Mucosa of stomach (tissue), 1 donor: Measurements from ENCODE around the gene SSBP3.

ENCODE experiments used
- H3K27me3 ChIP-seq: one replicate; pipeline ENCODE4 v1.7.0; 2013; ENCODE audit warnings: mild to moderate bottlenecking, low read length; ENCODE audit not compliant: control insufficient read depth, insufficient read depth
- H3K36me3 ChIP-seq: one replicate; pipeline ENCODE4 v1.7.0; 2013; ENCODE audit warnings: low read length; ENCODE audit not compliant: control insufficient read depth, insufficient read depth
- H3K4me1 ChIP-seq: one replicate; pipeline ENCODE4 v1.7.0; 2013; ENCODE audit warnings: mild to moderate bottlenecking, low read length; ENCODE audit not compliant: control insufficient read depth, insufficient read depth
- H3K4me3 ChIP-seq: one replicate; pipeline ENCODE4 v1.7.0; 2013; ENCODE audit warnings: low read length
- H3K9ac ChIP-seq: one replicate; pipeline ENCODE4 v1.7.0; 2013; ENCODE audit warnings: mild to moderate bottlenecking, low read length, moderate library complexity
- H3K9me3 ChIP-seq: one replicate; pipeline ENCODE4 v1.7.0; 2013; ENCODE audit warnings: mild to moderate bottlenecking, low read length, moderate library complexity; ENCODE audit not compliant: control insufficient read depth
- donor health status: Pancreatic carcinoma.

Gene SSBP3

DNA sequence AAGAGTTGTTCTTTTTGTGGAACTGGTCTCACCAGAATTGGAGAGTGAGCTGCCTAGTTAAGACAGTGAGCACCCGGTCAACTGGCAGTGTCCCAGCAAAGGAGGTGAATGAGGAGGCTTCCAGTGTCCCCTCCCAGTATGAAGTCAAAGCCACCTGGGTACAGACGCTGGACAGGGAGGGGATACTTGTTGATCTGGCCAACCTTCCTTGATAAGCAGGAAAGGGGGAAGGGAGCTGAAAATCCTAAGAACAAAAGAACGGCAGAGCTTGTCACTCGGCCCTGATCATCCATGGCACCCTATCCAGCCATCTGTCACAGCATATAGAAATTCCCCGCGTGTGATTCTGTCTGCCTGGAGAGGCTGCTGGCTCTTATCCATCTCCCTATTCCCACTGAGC, 91.5 kb downstream of the SSBP3 start:
- Histone ChIP-seq H3K4me3 (no peak overlapping the region), H3K36me3 (no peaks in the 10 kb centered on the region), H3K9ac (no peak overlapping the region), H3K27me3 (no peaks in the 10 kb centered on the region), H3K4me1 (peaks cover 50% of the 10 kb centered on the region), H3K9me3 (no peaks in the 10 kb centered on the region)

DNA sequence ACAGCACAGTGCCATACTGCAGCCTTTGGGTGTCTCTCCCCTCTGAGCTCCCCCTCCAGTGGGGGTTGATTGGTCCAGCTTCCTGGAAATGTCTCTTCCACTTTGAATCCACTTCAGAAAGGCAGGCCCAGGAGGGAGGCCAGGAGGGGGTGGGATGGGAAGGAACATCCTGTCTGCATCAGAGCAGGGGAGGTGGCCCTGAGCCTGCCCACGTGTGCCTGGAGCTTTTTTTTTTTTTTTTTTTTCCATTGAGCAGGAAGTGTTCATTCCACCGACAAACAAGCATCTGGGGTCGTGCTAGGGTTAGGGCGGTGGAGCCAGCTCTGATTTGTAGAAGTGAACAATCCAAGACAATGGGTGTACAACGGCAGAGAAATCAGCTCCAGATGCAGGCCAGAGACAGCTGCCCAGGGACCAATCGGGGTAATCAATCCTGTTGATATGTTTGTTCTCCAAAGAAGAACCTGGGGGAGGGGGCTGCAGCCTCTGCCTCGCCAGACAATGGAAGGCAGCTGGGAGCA, 93.3 kb downstream of the SSBP3 start:
- no peaks in the 10 kb centered on the region for H3K9me3 ChIP-seq
- no peak overlapping the region for H3K9ac ChIP-seq
- H3K36me3 ChIP-seq: no peaks in the 10 kb centered on the region
- no peak overlapping the region for H3K4me3 ChIP-seq
- no peaks in the 10 kb centered on the region for H3K27me3 ChIP-seq
- H3K4me1 ChIP-seq: peaks cover 60% of the 10 kb centered on the region

DNA sequence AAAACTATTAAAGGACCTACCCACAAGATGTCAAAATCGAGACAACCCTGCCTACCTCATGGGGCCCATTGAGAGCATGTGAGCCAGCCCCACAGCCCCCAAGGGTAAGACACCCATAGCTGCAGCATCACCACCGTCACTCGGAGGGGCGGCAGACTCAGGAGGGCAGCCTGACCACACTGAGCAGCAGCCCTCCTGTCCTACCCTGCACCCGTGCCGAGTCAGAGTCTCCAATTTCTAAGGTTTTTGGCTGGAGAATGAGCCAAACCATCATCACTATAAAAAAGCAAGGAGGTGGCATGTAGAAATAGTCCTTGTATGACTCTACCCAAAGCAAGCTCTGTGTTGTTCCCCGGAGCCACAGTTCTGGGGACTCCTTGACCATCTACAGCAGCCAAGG, 94.7 kb downstream of the SSBP3 start:
- Histone ChIP-seq H3K4me1 (peaks cover 54% of the 10 kb centered on the region), H3K9me3 (no peaks in the 10 kb centered on the region), H3K4me3 (no peak overlapping the region), H3K36me3 (no peaks in the 10 kb centered on the region), H3K9ac (no peak overlapping the region), H3K27me3 (no peaks in the 10 kb centered on the region)

DNA sequence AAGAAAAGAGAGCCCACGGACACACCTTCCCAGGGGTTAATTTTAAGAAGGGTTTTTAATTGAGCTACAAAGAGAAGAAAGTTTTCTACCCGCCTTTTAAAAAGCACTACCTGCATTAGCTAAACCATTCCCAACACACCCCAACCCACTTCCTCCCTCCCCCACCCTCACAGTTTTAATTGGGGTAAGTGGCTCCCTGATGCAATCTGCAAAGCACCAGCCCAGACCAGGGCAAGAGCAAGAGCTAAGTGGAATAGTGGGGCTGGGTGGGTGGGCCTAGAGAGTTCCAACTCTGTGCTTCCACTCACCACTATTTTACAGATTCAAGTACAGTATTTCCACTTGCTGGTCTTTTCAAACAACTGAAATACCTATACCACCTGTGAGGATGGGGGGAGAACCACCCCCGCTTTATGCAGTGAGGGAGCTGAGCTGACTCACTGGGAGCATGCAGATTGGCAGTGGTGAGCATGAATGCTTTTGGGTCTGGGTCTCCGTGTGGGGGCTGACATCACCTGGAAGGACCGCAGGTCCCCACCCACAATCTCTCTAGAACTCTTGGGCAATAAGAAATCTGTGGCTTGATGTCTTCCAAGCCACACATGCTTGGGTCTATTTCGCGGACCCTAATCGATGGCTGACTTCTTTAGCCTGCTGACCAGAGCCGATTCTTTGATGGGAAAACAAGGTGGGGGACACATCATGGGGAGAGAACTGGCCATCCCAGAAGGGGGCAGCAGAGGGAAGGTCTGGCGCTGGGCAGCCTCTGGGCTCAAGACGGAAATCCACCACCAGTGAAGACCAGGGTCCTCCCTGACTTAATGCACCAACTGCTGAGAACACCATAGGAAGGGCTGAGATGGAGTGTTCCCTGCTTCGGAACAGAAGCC, 95.5 kb downstream of the SSBP3 start:
- Histone ChIP-seq H3K9ac (no peak overlapping the region), H3K4me3 (no peak overlapping the region), H3K27me3 (no peaks in the 10 kb centered on the region), H3K36me3 (no peaks in the 10 kb centered on the region), H3K4me1 (peaks cover 59% of the 10 kb centered on the region), H3K9me3 (no peaks in the 10 kb centered on the region)

DNA sequence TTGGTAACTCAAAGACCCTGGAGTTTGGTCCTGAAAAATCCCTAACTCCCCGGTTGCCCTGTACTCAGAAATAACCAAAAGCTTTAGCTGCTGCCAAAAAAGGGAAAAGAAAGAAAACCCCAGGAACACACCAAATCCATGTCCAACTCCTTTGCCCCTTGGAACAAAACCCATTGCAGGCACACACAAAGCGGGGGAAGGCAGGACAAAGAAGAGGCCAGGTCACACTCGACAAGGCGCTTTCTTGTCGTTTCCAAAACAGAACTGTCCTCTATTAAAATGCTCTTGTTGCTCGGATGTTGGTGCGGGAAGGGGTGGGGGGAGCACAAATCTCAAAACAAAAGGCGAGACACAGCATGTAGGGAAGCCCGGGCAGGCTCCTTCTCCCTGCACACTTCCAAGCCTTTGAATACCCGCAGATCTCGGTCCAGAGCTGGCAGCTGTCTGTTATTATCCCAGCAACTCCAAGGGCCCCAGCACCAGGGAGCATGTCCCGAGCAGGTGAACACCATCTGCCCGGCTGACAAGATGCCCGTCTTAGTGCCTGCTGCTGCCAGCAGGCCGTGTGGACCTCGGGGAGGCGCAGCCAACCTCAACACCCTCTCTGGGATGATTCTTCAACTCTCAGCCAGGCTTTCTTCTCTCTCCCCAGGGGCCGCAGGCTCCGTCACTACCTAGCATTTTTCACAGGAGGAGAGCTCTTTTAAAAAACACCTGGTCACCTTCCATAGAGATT, 96.4 kb downstream of the SSBP3 start:
- Histone ChIP-seq H3K27me3 (no peaks in the 10 kb centered on the region), H3K9ac (no peak overlapping the region), H3K36me3 (no peaks in the 10 kb centered on the region), H3K4me1 (peaks cover 54% of the 10 kb centered on the region), H3K9me3 (no peaks in the 10 kb centered on the region), H3K4me3 (no peak overlapping the region)

DNA sequence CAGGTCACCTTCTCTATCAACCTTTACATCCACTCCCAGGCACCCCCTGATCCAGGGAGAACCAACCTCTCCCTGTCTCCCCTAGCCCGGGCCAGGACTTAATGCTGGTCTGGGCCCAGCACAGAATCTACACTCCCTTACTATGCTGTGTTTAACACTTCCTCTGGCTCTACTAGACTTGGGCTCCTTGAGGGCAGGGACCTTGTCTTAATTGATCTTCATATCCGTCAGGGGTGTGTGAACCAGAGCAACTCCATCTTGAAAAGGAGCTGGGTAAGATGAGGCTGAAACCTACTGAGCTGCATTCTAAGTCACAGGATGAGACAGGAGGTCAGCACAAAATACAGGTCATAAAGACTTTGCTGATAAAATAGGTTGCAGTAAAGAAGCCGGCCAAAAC, 98.9 kb downstream of the SSBP3 start:
- no peaks in the 10 kb centered on the region for H3K9me3 ChIP-seq
- H3K36me3 ChIP-seq: no peaks in the 10 kb centered on the region
- H3K27me3 ChIP-seq: no peaks in the 10 kb centered on the region
- peaks cover 41% of the 10 kb centered on the region for H3K4me1 ChIP-seq
- no peak overlapping the region for H3K9ac ChIP-seq
- no peak overlapping the region for H3K4me3 ChIP-seq

DNA sequence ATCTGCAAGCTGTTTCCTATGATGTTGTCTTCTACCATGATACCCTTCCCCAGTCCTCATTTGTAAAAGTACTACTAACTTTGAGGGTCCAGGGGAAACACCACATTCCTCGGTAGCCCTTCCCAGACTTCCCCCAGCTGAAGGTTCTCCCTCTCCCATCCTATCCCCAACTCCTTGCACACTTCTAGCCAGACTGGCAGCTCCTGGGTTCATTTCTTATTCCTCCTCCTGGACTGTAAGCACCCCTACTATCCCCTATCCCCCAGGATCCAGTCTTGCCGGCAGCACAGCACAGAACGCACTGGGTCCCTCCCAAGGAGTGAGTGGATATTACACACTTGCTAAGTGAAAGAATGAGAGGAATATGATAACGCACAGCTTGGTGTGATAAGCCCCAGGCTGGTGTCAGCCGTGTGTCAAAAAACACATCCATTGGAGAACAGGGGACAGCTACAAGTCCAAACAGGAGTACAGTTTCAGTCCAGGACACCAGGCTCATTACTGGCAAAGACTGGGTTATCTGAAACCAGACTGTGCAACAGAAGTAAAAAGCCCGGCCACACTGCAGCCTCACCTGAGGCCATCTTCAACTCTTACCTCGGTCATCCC, 100.2 kb downstream of the SSBP3 start:
- peaks cover 45% of the 10 kb centered on the region for H3K4me1 ChIP-seq
- no peaks in the 10 kb centered on the region for H3K36me3 ChIP-seq
- no peak overlapping the region for H3K4me3 ChIP-seq
- H3K9me3 ChIP-seq: no peaks in the 10 kb centered on the region
- peak overlapping the region; percentile 13 for H3K9ac ChIP-seq
- H3K27me3 ChIP-seq: no peaks in the 10 kb centered on the region

DNA sequence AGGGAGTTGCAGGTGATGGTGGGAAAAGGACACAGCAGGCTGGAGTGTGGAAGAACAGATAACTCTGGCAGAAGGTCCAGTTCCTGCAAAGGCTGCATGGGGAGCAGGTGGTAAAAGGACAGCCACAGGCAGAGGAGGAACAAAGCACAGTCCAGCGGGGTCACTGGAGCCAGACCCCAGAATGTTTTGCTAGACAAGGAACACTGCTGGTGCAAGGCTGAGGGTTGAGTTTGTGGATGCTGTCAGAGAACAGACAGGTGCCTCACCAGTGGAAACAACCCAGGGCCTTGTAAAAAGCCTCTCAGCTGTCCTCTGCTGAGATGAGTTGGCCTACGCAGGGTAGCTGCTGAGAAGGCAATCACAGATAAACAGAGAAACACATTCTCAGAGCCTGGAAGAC, 101.7 kb downstream of the SSBP3 start:
- H3K4me1 ChIP-seq: peaks cover 49% of the 10 kb centered on the region
- no peaks in the 10 kb centered on the region for H3K36me3 ChIP-seq
- H3K9ac ChIP-seq: no peak overlapping the region
- no peaks in the 10 kb centered on the region for H3K27me3 ChIP-seq
- no peaks in the 10 kb centered on the region for H3K9me3 ChIP-seq
- H3K4me3 ChIP-seq: no peak overlapping the region

DNA sequence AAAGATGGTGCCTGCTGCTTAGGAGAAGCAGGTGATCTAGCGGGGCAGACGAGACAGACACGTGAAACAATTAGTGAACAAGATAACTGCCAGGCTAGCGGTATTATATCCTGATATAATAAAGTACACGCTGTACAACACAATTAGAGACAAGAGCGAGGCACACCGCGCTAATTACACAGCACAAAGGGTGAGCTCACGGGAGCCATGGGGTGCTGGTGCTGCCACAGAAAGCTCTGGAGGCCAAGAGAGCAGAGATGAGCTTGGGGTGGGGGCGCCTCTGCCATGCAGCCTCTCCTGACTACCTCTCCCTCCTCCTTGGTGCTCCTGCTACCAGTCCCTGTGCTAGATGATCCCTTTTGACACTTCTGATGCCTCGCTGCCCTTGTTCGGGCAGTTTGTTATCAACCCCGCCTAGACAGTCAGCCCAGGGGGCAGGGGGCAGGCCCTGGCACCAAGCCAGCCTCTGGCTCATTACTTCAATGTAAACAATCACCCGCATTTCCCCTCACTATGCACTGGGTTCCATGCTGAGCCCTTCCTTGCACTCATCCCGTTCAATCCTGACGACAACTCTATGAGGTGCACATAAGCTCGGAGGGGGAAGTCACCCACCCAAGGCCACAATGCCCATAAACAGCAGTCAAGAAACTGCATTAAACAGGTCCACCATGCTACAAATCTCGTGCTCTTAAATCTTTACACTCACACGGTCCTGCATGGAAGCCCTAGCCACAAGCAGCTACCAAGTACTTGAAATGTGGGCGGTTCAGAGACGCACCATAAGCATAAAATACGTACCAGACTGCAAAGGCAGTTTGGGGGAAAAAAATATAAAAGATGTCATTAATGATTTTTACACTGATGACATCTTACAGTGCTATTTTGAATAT, 103.0 kb downstream of the SSBP3 start:
- H3K4me1 ChIP-seq: peaks cover 54% of the 10 kb centered on the region
- no peaks in the 10 kb centered on the region for H3K9me3 ChIP-seq
- H3K4me3 ChIP-seq: no peak overlapping the region
- no peaks in the 10 kb centered on the region for H3K36me3 ChIP-seq
- no peaks in the 10 kb centered on the region for H3K27me3 ChIP-seq
- H3K9ac ChIP-seq: no peak overlapping the region

DNA sequence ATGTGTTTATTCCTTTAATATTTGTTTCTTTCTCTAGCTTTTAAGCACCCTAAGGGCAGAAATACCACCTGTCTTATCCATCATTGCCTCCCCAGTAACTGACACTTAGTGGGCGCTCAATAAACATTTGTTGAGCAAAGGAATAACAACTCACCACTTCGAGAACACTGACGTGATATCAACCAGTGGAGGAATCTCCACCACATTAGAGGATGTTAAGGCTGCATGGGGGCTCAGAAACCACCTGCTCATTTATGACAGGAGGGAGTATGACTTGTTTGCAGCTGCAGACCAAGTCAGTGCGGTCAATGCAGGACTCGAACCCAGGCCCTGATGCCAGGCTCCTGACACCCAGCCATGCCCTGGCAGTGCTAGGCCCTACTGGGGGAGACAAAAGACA, 103.6 kb downstream of the SSBP3 start:
- Histone ChIP-seq H3K4me1 (peaks cover 61% of the 10 kb centered on the region), H3K27me3 (no peaks in the 10 kb centered on the region), H3K4me3 (no peak overlapping the region), H3K9me3 (no peaks in the 10 kb centered on the region), H3K9ac (no peak overlapping the region), H3K36me3 (no peaks in the 10 kb centered on the region)

DNA sequence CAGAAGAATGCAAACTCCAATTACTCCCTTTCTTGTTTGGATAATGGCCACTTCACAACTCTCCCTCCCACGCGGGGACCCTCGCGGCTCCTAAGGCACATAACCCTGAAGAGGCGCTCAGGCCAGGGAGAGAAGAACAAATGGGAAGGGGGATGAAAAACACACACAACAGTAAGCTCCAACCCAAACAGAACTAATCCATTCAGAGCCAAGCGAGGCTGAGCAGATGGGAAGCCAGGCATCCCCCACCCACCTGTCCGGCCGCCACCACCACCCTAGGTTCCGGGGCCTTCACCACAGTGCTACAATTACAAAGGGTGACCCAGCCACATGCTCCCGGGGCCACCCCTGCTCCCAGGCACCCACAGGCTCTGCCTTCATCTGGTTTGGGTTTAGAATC, 104.7 kb downstream of the SSBP3 start:
- Histone ChIP-seq H3K27me3 (no peaks in the 10 kb centered on the region), H3K9ac (no peak overlapping the region), H3K4me1 (peaks cover 71% of the 10 kb centered on the region)

More for the DNA sequence above, 104.7 kb downstream of the SSBP3 start:
- Histone ChIP-seq H3K9me3 (no peaks in the 10 kb centered on the region), H3K4me3 (no peak overlapping the region), H3K36me3 (no peaks in the 10 kb centered on the region)
